Epithelial cell of alveolus of lung (primary cell): ENCODE measurements around the gene TUBE1. TPM values are rescaled to one million over a fixed set of nuclear protein-coding genes. Genes with fewer than 3 reads are reported as not detected.

Source experiments
- total RNA-seq: library from RNA; depleted of rRNA; stranded (reverse); fragments of >200 nt; gene quantifications from 2 replicates; pipeline ENCODE4 v1.2.1, GENCODE V29; 2015

TUBE1 gene
- 16.3 and 21.0 TPM in 2 replicates for total RNA-seq

DNA sequence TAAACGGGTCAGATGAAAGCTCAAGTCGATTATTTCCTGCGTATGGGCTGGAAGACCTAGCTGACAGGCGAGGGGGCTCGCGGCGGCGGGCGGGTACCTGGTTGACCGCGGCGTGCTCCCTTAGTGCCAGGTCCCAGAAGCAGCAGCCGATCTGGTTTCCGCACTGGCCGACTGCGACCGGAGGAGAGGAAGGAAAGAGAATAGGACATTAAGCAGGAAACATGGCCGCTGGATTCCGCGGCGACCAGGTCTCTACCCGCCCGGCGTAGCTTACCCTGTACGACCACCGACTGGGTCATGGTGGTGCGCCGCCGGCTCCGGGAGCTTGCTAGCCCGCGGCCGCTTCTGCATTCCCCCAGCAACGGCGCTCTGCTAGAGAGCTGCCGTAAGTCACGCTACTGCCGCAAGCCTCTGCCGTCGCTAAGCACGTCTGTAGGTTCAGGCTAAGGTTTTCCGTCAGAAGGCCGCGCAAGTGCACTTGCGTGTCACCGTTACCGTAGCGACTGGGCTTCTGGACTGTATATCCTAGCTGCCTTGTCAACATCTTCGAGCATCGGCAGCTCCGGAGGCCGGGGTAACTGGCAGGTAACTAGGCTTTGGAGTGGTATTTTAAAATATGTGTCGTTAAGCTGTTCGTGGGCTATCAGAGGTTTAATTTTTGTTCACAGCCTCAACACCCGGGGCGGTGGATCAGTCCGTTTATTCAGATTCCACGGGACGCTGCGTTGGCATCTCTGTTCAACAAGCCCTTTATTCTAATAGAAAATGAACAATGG, at the start of gene TUBE1, which contains the start of gene FAM229B:
TUBE1 (minus strand) TSS at position 347 of the 776 bp plus-strand sequence; CDS start at position 299, 48 bp downstream.
FAM229B (plus strand) TSS at position 456 of the 776 bp plus-strand sequence. CDS start 11,693 bp downstream, outside the sequence.

DNA sequence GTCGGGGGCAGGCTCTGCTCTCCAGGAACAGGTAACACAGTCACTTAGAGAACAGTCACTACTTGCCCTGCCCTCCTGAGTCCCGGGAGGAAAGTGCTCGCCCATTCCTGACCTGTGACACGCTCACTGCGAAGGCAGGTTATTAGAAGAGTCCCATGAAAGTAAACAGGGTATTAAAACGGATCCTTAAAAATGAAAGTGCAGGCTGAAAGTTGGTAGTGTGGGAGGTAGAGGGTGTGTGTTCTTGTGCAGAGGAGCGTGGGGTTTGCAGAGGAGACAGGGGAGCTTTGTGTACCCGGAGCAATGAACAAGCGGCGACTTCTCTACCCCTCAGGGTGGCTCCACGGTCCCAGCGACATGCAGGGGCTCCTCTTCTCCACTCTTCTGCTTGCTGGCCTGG, 33.3 kb downstream of the TUBE1 start, which contains the start of gene CCN6:
CCN6 (plus strand) TSS at position 104 of the 400 bp plus-strand sequence; CDS start at position 358, 254 bp downstream.

Other genes with a start within 250 kb of the TUBE1 start
- gene FYN, start 214.0 kb downstream of the TUBE1 start, total RNA-seq = 45.3 and 61.2 TPM in 2 replicates
- not detected in 2 replicates for gene CCN6, start 33.4 kb downstream of the TUBE1 start, total RNA-seq
- 4.7 and 18.9 TPM in 2 replicates for gene FAM229B, start 109 bp upstream of the TUBE1 start, total RNA-seq
- 88.0 and 124 TPM in 2 replicates for gene LAMA4, start 167.1 kb upstream of the TUBE1 start, total RNA-seq